Astrocyte of the spinal cord (primary cell): ENCODE measurements around the gene PSAPL1.

ENCODE experiments used
- DNase-seq: peaks from one replicate; pipeline ENCODE4 v3.0.0; 2011; ENCODE audit warnings: low read depth, low spot score
- H3K4me3 ChIP-seq: 2 replicates; pipeline ENCODE4 v1.5.1; 2011; ENCODE audit warnings: low read depth, mild to moderate bottlenecking, low read length, moderate library complexity
- CTCF ChIP-seq: IDR thresholded peaks from 2 replicates; pipeline ENCODE4 v1.5.1; 2012; ENCODE audit warnings: low read depth, mild to moderate bottlenecking, low read length, inconsistent platforms
- in situ Hi-C: cut with HindIII; loops from 2 replicates; pipeline ENCODE4 v1.10.0; 2017; ENCODE audit warnings: low sequenced_read_pairs

PSAPL1 gene

GRCh38 chr4:7412554-7412912 is 22.2 kb downstream of the PSAPL1 start:
- no peak for TF ChIP-seq CTCF
- in situ Hi-C loops, result no loop called here
- DNase-seq, result no peak
- no peak overlapping the region for H3K4me3 ChIP-seq

- in situ Hi-C loops, result no loop called here
- no peak for TF ChIP-seq CTCF
- H3K4me3 ChIP-seq, result no peak overlapping the region
- DNase-seq, result no peak
Measured at GRCh38 chr4:7411896-7412553, 22.7 kb downstream of the PSAPL1 start.

- TF ChIP-seq CTCF, result no peak
- H3K4me3 ChIP-seq, result no peak overlapping the region
- in situ Hi-C loops, result no loop called here
- no peak for DNase-seq
Measured at GRCh38 chr4:7411491-7411890, 23.2 kb downstream of the PSAPL1 start.

GRCh38 chr4:7410446-7410845 is 24.3 kb downstream of the PSAPL1 start:
- no peak overlapping the region for H3K4me3 ChIP-seq
- in situ Hi-C loops, result no loop called here

GRCh38 chr4:7408166-7408565 is 26.6 kb downstream of the PSAPL1 start:
- no peak for TF ChIP-seq CTCF
- no peak for DNase-seq
- in situ Hi-C loops, result no loop called here
- no peak overlapping the region for H3K4me3 ChIP-seq

More at GRCh38 chr4:7410446-7410845, 24.3 kb downstream of the PSAPL1 start:
- TF ChIP-seq CTCF, result no peak
- DNase-seq, result no peak

- DNase-seq, result no peak
- no peak overlapping the region for H3K4me3 ChIP-seq
- in situ Hi-C loops, result no loop called here
- no peak for TF ChIP-seq CTCF
Measured at GRCh38 chr4:7403001-7403400, 31.7 kb downstream of the PSAPL1 start.
